ENCODE results near the gene GAS2L3.

DNA sequence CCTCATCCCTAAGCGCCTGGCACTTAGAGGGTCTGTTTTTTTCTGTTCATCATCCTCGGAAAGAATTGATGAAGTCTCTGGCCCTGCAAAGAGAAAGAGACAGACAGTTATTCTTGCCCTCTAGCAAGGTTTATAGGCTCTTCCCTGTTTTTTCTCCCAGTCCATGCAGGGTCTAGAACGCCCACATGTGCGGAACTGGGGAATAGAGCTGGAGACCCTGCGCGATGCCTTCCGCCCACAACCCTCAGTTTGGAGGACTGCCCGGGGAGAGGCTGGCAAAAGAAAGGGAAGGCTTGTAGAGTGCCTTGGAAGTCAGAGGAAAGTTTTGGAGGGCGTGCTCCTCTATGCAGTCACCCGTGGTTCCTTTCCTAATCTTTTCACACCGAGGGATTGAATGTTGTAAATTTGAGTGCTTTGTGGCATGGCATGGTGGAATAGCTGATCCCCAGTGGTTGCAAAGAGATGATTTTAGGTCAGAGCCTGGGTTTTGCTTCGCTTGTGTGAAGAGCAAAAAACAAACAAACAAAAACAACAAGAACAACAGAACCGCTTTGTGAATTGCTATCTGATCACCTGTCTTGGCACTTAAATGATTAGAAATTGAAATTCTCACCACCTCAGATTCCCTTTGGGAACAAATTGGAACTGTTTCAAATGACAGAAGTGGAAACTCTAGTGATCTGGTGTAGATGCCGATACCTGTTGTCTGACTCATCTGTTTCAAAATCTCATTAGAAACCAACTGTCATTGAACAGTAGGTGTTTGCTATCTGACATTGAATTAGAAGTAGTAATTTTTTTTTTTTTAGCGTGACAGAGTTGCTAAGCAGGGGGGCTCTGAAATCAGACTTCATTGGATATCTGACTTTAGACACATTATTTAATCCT lies 947 bp downstream of the GAS2L3 start:
- TF ChIP-seq GTF2F1 (IDR thresholded peaks at IDR 0.05; ENCODE audit: borderline replicate concordance, low read depth, low read length) (no peak), TAF1 (IDR thresholded peaks at IDR 0.05; ENCODE audit: low read depth, low read length) (no peak), BCL11A (IDR thresholded peaks at IDR 0.05; ENCODE audit: low read depth in 2 of 2, low read length in 2 of 2) (no peak), POLR2AphosphoS5 (IDR thresholded peaks at IDR 0.05; ENCODE audit: low read depth, low read length) (no peak), KDM1A (IDR thresholded peaks at IDR 0.05; ENCODE audit: borderline replicate concordance, low read length) (no peak), CBX8 (IDR thresholded peaks at IDR 0.05; ENCODE audit: borderline replicate concordance, low read depth, low read length) (no peak), MAFK (IDR thresholded peaks at IDR 0.05; ENCODE audit: low read depth, low read length) (no peak), TCF12 (IDR thresholded peaks at IDR 0.05; ENCODE audit: low read depth, low read length) (no peak), EP300 (IDR thresholded peaks at IDR 0.05; ENCODE audit: borderline replicate concordance in 1 of 2, low read depth in 2 of 2, low read length in 2 of 2) (no peak), EZH2 (IDR thresholded peaks at IDR 0.05; ENCODE audit: low read depth, low read length, severe bottlenecking) (no peak), RFX5 (IDR thresholded peaks at IDR 0.05; ENCODE audit: borderline replicate concordance, low read depth, low read length) (no peak)
- TF ChIP-seq, protein P1, sequence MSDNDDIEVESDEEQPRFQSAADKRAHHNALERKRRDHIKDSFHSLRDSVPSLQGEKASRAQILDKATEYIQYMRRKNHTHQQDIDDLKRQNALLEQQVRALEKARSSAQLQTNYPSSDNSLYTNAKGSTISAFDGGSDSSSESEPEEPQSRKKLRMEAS (IDR thresholded peaks at IDR 0.05): no peak; the same call in 1 of the 2 replicates
- TF ChIP-seq, protein P2, sequence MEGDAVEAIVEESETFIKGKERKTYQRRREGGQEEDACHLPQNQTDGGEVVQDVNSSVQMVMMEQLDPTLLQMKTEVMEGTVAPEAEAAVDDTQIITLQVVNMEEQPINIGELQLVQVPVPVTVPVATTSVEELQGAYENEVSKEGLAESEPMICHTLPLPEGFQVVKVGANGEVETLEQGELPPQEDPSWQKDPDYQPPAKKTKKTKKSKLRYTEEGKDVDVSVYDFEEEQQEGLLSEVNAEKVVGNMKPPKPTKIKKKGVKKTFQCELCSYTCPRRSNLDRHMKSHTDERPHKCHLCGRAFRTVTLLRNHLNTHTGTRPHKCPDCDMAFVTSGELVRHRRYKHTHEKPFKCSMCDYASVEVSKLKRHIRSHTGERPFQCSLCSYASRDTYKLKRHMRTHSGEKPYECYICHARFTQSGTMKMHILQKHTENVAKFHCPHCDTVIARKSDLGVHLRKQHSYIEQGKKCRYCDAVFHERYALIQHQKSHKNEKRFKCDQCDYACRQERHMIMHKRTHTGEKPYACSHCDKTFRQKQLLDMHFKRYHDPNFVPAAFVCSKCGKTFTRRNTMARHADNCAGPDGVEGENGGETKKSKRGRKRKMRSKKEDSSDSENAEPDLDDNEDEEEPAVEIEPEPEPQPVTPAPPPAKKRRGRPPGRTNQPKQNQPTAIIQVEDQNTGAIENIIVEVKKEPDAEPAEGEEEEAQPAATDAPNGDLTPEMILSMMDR (IDR thresholded peaks at IDR 0.05; ENCODE audit: control extremely low read depth in 1 of 3, insufficient read depth in 1 of 3, low read depth in 1 of 3, low read length in 3 of 3): no peak
- TF ChIP-seq, protein P3, sequence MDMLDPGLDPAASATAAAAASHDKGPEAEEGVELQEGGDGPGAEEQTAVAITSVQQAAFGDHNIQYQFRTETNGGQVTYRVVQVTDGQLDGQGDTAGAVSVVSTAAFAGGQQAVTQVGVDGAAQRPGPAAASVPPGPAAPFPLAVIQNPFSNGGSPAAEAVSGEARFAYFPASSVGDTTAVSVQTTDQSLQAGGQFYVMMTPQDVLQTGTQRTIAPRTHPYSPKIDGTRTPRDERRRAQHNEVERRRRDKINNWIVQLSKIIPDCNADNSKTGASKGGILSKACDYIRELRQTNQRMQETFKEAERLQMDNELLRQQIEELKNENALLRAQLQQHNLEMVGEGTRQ (IDR thresholded peaks at IDR 0.05; ENCODE audit: low read length): no peak
